Tibial nerve (tissue), 4 donors: ENCODE data around the gene MERTK.

Experiments
- EP300 ChIP-seq, 2 donors: sonication (generic); formaldehyde crosslinking; IDR thresholded peaks; one replicate each; pipeline ENCODE4 v1.6.1; 2017; ENCODE audit warnings: antibody characterized with exemption in 2 of 2, mild to moderate bottlenecking in 1 of 2
- POLR2A ChIP-seq, 2 donors: fragments of 450-650 bp; IDR thresholded peaks; one replicate each; pipeline ENCODE4 v1.6.1; 2017; ENCODE audit warnings: antibody characterized with exemption in 2 of 2, mild to moderate bottlenecking in 2 of 2, moderate library complexity in 2 of 2
- TF ChIP-seq, protein P1 (sequence below), 5 experiments: fragments of 200-600 bp in 3 of 5; fragments of 450-650 bp in 2 of 5; sonication (generic) in 3 of 5; IDR thresholded peaks; one replicate each; pipeline ENCODE4 v1.5.1; 2016 to 2019; ENCODE audit warnings: antibody characterized with exemption in 5 of 5, mild to moderate bottlenecking in 3 of 5, moderate library complexity in 2 of 5

GRCh38 chr2:111983478-111984212, 85.2 kb downstream of the MERTK start:
- TF ChIP-seq POLR2A (IDR thresholded peaks at IDR 0.05) (no peak), EP300 (IDR thresholded peaks at IDR 0.05) (no peak)
- TF ChIP-seq, protein P1, sequence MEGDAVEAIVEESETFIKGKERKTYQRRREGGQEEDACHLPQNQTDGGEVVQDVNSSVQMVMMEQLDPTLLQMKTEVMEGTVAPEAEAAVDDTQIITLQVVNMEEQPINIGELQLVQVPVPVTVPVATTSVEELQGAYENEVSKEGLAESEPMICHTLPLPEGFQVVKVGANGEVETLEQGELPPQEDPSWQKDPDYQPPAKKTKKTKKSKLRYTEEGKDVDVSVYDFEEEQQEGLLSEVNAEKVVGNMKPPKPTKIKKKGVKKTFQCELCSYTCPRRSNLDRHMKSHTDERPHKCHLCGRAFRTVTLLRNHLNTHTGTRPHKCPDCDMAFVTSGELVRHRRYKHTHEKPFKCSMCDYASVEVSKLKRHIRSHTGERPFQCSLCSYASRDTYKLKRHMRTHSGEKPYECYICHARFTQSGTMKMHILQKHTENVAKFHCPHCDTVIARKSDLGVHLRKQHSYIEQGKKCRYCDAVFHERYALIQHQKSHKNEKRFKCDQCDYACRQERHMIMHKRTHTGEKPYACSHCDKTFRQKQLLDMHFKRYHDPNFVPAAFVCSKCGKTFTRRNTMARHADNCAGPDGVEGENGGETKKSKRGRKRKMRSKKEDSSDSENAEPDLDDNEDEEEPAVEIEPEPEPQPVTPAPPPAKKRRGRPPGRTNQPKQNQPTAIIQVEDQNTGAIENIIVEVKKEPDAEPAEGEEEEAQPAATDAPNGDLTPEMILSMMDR (IDR thresholded peaks at IDR 0.05) = no peak
